GM15510 (cell line): ENCODE measurements around the gene SVIL.

Source experiments
- POLR2A ChIP-seq: IDR thresholded peaks from 3 replicates; pipeline ENCODE4 v1.6.1; 2011; ENCODE audit warnings: borderline replicate concordance; ENCODE audit not compliant: insufficient read length; ENCODE audit errors: extremely low read depth

SVIL gene

DNA sequence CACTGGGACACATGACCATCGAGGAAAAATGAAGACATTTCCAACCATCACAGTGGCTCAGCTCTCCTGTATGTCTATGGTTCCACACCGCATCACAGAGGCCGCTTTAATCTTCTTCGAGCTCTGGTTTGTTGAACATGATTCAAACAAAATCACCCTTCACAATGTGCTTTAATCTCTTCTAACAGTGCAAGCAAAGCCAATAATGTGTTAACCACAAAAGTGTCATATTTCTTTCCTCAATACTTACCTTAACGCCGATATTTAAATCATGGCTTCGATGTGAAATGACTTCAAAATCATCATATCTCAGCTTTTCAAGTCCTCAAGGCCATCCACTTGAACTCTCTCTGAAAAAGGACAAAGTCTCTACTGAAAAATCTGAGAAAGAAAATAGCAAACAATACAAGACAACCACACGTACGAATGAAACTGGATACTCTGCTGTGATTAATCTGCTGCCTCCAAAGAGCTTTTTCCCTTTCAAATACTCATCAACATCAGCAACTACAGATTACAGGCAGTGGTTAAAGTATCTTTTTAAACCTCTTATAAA, 23.0 kb upstream of the SVIL start:
- TF ChIP-seq POLR2A, result no peak

DNA sequence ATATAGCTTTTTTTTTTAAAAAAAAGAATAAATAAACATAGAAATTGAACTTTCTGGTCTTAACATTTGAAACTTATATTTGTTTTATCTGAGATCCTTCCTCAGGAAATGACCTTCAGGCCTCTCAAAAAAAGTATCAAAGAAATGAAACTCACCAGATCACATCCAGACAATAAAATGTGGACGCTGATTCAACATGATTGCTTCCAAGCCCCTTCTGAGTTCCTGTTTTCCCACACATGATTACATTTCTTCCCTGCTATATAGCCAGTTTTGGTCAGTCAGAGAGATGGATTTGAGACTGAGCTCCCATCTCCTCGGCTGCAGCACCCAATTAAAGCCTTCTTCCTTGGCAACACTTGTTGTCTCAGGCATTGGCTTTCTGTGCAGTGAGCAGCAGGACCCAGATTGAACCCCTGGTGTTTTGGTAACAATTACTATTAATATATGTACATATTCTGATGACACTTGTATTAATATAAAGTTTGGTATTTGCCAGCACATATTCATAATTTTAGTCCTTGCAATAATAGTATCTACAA, 21.8 kb upstream of the SVIL start:
- no peak for TF ChIP-seq POLR2A

DNA sequence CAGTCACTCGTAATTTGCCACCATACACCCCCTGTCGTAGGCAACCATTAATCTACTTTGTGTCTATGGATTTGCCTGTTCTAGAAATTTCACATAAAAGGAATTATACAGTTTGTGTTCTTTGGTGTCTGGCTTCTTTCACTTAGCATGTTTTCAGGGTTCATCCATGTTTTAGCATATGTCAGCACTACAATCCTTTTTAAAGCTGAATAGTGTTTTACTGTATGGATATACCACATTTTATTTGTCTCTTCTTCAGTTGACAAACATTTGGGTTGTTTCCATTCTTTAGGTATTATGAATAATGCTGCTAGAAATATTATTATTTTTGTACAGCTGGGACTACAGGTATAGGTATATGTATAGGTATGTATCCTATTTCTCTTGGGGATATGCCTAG, 17.4 kb upstream of the SVIL start:
- no peak for TF ChIP-seq POLR2A

DNA sequence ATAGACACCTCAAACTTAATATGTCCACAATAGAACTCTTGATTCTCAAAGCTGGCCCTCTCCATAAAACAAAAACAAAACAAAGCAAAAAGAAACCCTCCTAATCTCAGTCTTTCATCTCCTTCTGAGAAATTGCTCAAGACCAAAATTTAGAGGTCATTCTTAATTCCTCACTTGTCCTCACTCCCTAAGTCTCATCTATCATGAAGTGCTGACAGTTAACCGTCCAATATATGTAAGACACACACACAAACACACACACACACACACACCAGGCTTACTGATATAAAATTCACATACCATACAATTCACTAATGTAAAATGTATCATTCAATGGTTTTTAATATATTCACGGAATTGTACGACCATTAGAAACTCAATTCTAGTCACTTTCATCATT, 17.0 kb upstream of the SVIL start:
- TF ChIP-seq POLR2A, result no peak

DNA sequence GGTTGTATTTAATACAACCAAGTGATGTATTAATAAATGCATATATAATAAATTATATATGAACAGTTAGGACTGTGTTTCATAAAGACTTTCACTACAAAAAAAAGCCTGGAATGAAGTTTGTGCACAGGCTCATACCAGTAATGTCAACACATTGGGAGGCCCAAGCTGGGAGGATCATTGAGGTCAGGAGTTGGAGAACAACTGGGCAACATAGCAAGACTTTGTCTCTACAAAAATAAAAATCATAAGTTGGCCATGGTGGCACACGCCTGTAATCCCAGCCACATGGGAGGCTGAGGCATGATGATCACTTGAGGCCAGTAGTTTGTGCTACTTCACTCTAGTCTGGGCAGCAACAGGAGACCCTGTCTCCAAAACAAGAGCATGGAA, 15.8 kb upstream of the SVIL start:
- no peak for TF ChIP-seq POLR2A

DNA sequence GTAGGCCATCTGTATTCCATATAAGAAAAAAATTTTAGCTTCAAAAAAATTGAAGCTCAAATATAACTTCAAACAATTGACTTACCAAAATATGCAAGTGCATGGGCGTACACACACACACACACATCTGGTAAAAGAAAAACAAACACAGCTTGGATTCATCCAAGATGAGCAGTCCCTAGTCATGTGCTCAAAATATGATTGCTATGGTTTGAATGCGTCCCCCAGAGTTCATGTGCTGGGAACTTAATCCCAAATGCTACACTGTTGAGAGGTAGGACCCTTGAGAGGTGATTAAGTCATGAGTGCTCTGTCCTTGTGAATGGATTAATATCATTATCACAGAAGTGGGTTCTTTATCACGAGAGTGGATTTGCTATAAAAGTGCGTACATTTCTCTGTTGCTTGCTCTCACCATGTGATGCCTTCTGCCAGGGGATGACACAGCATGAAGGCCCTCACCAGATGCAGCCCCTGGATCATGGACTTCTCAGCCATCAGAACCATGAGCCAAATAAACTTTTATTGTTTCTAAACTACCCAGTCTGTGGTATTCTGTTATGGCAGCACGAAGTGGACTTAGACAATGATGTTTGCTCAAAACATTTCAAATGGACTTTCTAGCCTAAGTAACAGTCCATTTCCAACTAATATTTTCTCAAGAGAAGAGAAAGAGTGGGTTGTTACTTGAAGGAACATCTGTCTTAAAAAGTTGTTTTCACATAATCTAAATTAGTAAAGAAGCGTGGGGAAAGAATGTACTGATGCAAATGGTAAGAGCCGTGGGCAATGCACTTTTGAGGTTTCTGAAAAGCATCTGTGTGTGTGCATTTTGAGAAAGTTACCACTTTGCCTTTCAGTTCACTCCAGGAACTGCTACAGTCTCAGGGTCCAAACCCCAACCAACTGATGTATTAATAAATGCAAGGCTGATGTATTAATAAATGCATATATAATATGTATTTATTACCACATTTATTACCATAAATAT, 15.1 kb upstream of the SVIL start:
- TF ChIP-seq POLR2A, result no peak

DNA sequence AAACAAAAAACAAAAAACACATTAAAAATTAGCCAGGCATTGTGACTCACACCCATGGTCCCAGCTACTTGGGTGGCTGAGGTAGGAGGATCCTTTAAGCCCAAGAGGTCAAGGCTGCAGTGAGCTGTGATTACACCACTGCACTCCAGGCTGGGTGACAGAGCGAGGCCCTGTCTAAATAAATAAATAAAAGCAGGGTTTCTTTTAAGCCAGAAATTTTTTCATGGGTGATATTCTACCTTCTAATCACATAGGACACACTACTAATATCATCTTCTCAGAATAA, 14.2 kb upstream of the SVIL start:
- TF ChIP-seq POLR2A, result no peak

DNA sequence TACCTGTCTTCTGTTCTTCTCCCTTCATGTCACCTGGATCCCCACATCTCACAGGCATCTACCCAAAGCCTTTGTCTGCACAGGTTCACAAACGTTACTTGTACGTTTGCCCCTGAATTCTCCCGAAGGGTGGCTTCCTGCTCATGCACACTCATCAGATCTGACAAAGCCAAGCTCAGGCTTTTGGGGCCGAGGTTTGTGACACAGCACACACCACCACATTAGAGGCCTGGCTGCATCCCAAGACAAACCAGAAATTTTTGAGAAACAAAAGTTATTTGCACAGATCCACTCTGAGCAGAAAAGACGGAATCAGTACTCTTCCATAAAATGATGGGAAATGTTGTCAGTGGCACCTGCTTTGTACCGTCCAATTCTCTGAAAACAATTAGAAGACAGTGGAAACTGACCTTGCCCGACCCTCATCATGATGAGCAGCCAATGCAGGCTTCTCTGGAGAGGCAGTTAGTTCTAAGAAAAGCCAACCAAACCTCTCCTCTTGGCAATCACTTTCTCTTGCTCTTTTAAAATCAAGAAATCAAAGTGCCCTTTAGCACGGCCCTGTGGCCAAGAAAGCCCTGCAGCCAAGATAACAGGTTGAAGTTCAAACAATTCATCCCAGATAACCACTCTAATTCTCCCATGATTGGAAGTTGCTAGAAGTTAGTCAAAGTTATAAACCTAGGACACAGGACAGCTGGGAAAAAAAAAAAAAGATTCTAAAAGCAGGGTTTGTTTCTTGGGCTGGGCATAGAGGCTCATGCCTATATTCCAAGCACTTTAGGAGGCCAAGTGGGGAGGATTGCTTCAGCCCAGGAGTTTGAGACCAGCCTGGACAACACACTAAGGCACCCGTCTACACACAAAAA, 13.6 kb upstream of the SVIL start:
- TF ChIP-seq POLR2A, result no peak

DNA sequence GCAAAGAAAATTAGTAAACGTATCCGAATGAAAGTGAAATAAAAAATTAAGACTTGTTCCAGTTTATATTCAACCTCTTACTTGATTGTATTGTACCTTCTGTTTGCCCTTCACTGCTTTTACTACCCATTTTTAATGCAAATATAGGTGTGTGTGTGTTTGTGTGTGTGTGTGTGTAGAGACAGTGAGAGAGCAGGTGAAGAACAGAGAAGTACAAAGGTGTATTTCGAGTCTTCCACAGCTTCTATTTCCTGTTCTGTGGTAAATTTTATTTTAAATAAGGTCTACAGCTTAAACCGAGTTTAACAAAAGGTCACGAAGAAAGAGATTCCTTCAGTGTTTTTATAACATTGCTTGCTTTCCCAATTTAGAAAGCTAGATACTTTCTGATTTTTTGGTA, 12.7 kb upstream of the SVIL start:
- TF ChIP-seq POLR2A, result no peak

DNA sequence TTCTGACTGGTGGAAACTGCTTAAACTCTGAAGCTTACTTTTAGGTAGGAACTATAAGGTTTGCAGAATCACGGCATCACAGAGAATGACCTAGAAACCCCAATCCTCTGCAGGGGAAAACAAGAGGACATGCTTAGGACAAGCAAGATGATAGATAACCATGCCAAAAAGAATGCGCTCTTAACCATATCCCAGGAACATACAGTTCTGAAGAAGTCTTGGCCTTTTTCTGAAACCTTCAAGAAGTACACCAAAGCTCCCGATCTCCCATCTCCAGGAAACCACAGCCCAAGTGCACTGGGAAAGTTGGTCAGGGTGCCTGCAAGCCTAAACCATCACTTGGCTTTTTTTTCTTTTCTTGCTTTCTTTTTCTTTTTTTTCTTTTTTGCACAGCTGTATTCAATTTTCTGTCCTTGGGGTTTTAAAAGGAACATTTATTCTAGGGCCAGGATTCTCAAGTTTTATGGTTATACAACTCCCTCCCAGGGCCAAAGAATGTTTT, 12.2 kb upstream of the SVIL start:
- TF ChIP-seq POLR2A, result no peak

DNA sequence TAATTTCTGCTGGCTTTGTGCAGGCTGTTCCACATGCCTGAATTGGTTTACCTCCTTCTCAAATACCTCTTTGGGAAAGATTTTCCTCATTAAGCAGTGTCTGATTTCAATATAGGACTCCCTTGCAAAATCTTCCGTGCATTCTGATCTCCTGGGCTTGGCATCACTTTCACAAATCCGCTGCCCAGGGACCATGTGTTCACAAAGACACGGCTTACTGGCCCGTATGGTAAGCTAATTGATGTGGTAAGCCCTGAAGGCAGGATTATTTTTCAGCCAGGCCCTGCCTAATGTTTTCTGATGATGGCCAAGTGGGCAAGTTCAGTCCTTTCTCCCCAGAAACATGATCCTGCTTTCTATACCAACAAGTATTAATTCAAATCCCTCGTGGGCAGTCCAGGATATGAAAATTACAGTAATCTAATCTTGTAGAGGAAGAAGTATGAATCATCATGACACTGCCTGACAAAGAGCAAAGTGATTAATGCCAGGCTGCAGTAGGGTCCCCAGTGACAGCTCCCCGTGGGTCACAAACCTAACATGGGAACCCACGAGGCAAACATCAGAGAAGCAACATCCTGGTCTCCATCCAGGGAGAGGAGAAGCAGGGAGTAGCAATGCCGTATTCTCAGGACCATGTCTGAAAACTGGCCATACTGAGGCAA, 11.6 kb upstream of the SVIL start:
- TF ChIP-seq POLR2A, result no peak

DNA sequence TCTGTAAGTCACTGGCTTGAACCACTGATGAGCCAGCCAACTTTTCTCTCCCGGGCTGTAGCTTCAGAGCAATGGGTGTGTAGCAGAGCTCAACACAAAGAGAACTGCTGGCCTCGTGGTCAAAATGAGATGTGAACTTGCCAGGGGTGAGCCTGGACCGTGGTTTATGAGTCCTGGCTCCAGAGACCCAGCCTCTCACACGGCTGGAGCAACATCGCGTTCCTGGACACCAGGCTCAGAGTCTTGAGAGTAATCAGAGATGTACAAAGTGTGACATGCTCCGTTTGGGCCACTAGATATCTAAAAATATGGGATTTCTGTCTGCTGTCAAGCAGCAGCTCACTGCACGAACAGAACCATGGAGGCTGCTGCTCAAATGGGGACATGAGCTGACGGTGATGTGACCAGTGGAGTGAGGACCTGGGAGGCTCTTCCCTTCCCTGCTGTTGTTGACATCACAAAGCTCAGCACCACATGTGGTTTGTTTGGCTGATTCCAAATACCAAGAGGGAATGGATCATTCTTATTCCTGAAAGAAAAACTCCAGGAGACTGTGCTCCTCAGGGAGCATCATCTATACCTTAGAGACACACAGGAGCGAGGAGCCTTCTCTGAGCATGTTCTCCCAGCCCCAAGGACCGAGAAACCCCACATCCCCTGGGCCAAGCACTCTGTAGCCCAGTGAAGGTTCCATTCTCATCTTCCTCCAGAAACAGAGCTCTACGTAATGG, 9.2 kb upstream of the SVIL start:
- TF ChIP-seq POLR2A, result no peak

DNA sequence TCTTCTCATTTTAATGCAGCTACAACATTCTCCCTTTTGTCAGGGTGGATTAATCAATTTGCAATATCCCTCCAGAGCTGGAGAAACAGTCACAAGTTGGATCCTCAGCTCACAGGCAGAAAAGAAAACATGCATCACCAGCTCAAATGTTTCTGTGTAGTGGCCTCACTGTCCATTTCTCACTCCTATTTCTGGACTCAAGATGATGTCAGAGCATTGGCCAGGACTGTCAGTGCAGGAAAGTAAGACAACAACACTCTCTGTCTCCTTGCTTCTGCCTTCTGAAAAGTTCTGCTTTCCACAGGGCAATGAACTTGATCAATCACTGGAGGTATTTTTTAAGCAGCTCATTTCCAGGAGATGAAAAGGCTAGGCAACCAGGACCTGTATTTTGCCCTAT, 8.2 kb upstream of the SVIL start:
- no peak for TF ChIP-seq POLR2A

DNA sequence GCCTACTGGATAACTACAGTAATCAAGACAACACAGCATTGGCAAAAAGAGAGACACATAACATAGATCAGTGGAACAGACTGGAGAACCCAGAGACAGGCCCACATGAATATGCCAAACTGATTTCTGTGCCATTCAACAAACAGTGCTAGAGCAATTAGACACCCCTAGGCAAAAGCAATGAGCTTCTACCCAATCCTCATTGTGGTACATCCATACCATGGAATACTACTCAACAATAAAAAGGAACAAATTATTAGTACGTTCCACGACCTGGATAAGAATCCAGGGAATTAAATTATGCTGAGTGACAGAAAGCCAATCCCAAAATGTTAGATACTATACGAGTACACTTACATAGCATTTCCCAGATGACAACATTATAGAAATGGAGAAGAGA, 2.8 kb upstream of the SVIL start:
- no peak for TF ChIP-seq POLR2A
